Medulla oblongata (tissue), 1 donor: ENCODE results near the gene PODN.

Source experiments
- DNase-seq: peaks from one replicate; pipeline ENCODE4 v3.0.0-alpha.2; 2015; ENCODE audit errors: extremely low spot score

The PODN gene

DNA sequence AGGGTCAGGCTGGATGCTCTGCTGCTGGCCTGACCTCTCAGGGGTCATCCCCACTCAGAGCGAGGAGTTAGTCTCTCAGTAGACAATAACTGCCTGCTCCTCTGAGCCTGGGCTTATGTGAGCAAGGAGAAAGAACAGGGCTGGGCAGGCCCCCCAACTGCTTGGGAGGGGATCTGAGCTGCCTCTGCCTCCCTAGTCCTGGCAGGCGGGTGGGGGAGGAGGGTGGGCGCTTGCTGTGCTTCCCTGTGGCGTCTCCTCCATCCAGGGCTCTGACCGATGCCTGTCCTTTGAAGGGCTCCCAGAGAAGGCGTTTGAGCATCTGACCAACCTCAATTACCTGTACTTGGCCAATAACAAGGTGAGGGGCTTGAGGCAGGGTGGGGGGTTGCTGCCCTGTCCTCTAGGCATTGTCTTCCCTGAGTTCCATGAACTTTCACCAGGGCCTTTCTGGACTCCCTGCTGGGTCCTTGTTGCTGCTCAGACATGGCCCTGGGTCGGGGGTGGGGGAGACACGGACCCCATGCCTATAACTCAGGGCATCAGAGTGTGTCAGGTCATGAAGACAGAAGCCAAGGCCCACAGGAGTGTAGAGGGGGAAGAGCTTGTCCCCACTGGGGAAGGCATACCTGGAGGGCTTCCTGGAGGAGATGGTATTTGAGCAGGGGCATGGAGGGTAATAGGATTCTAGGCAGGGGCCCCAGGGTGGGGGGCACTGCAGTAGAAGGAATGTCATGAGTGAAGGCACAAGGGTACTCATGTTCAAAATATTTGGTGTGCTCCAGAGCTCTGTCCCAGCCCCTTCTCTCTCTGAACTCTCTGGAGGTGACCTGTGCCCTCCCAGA, 12.5 kb downstream of the PODN start:
- no peak for DNase-seq

DNA sequence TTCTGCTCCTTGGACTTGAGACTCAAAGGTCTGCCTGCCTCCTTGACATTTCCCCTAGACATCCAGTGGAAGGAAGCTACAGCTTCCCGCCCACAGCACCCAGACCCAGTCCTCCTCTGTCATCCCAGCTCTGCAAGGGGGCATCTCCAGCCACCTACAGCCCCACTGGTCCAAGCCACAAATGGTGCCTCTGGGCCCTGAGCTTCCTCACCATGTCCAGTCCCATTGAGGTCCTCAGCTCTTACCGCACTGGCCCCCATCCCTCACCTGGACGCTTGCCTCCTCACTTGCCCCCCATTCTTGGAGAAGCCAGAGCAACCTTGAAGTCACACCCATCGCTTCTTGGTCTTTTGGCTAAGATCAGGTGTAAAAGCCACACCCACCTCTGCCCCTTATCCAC, 13.2 kb downstream of the PODN start:
- DNase-seq = no peak

- no peak for DNase-seq
Measured at GRCh38 chr1:53075761-53076163, 13.7 kb downstream of the PODN start.

DNA sequence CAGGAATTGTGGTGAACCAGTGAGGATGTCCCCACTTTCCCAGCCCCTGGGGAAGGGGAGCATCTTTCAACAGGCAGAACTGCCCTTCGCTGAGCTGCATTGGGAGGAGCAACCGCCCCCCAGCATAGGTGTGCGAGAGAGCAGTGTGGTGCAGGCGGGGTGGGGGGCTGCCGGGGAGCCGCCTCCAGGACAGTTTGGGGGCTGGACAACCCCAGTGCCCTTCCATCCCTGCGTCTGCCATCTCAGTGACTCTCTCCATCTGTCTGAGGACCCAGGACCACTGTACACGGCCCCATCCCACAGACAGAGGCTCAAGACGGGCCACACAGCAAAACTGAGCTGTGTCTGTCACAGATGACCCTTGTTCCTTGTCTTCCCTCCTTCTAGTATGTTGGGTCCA, 14.2 kb downstream of the PODN start:
- DNase-seq = no peak

GRCh38 chr1:53076721-53077598, 14.9 kb downstream of the PODN start:
- DNase-seq = no peak

DNA sequence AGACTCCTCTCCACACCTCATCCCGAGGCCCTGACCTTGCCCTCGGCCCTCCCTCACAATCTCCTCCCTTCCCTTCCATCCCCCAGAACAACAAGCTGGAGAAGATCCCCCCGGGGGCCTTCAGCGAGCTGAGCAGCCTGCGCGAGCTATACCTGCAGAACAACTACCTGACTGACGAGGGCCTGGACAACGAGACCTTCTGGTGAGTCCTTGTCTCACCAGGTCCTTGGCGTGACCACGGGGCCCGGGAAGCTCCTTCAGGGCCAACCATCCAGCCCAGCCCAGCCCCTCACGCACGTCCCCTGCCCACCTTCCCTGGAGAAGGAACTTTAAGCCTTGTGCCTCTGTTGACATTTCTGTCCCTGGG, 15.6 kb downstream of the PODN start:
- no peak for DNase-seq

- DNase-seq = no peak
Measured at GRCh38 chr1:53078333-53079101, 16.5 kb downstream of the PODN start.

GRCh38 chr1:53079251-53079650, 17.2 kb downstream of the PODN start:
- no peak for DNase-seq

- DNase-seq = no peak
Measured at GRCh38 chr1:53080041-53080440, 18.0 kb downstream of the PODN start.

DNA sequence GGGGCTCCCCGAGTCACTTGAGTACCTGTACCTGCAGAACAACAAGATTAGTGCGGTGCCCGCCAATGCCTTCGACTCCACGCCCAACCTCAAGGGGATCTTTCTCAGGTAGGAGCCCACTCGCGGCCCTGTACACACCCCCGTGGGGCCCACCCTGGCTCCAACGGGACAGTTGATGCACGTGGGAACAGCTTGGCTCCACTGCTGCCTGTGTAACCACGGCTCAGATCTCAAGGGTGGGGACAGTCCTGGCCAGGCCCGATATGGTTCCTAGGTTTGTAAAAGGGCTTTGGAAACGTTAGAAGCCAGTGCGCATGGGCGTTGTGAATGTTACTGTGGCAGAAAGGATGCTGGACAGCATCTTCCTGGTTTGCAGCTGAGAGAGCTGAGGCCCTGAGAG, 18.8 kb downstream of the PODN start:
- DNase-seq = no peak

DNA sequence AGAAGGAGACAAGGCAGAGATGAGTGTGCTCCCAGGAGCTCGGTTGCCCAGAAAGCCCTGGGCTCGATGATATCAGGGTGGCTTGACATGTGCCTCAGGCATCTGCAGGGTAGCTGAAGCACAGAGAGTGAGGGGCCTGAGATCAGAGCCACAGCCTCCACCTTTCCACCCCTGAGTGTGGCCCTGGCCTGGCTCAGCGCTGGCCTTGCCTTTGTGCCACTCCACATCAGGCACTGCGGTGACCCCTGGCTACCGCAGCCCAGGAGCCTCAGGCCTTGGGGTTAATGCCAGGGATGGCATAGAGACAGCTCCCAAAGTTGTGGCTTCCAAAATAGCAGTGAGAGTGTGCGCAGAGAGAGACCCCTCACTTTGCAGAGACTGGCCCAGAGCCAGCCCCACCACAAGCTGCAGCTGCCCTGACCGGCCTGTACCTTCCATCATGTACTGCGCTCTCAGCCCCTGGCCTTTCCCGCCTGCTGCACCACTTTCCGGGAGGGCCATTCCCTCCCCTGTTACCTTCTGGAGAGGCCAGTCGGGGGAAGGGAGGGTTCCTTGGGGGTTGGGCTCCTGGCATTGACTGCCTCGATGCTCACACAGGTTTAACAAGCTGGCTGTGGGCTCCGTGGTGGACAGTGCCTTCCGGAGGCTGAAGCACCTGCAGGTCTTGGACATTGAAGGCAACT, 19.5 kb downstream of the PODN start:
- DNase-seq = no peak

DNA sequence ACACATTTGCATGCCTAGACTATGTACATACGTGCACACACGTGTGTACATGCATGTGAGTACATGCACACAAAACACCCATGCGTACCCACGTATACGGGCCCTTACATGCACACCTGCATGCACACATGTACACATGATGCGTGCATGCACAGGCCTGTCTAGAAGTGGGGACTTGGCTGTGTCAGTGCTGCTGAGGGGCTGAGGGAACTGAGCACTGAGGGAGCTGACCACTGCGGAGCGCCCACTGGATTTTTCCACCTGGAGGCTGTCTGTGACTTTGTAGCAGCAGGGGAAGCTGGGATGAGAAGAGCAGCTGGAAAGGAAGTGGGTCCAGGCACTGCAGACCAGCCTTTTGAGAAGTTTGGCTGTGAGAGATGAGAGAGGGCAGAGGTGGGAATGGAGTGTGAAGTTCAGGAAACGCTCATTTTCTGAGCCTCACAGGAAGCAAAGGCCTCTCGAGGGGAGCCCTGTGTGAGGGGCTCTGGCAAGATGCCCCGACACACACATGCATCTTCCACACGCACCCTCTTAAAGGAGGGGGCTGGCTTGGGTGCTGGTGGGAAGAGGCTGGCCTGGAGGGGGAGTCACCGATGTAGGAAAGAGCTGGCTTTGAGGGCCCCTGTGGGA, 20.9 kb downstream of the PODN start:
- no peak for DNase-seq

DNA sequence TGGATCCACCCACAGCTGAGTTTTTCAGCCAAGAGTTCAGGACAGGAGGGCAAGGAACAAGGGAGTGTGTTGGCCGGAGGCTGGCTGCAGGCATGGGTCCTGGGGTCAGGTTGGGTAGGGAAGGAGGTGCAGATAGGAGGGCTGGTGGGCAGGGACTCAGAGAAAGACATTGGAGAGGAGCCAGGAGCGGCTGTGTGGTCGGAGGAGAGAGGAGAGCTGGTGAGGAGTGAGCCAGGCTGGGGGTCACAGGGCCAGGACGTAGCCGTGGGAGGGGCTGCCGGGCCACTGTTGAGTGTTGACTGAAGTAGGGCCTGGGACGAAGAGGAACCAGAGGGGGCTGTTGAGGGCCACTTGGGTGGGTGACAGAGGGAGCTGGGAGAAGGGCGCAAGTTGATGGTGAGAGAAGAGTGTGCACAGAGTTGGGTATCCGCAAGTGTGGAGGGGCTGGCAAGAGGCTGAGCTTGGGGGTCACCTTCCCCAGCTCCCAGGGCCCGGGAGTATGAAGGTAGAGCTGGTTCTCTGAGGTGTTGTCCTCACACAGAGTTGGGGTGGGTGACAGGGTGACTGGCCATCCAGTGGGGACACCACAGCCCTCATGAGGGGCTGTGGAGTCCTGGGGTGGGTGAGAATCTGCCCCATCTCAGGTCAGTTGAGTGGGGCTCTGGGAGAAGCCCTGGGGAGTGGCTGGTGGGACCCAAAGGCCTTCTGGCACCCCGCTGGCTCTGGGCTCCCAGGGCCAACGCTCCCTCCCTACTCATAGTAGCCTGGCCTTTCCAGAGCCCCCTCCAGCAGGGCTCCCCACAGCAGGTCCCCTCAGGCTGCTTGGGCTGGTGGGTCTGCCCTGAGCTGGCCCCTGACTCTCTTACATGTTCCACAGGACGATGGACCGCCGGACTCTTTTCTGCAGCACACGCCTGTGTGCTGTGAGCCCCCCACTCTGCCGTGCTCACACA, 21.9 kb downstream of the PODN start:
- DNase-seq = no peak

- no peak for DNase-seq
Measured at GRCh38 chr1:53084589-53084971, 22.6 kb downstream of the PODN start.

DNA sequence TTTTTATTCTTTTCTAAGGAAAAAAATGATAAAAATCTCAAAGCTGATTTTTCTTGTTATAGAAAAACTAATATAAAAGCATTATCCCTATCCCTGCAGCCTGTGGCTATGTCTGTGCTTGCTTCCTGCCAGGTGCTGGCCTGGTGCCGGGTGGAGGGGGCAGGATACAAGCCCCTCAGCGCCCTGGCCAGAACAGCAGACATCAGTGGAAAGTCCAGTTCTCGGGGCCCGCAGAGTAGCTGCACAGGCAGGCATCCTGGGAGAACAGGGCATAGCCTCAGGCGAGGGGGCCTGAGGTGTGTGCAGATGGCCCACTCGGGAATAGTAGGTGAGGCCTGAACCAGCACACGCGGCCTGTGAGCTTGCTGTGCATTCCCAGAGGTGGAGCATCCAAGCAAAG, 23.4 kb downstream of the PODN start:
- no peak for DNase-seq

DNA sequence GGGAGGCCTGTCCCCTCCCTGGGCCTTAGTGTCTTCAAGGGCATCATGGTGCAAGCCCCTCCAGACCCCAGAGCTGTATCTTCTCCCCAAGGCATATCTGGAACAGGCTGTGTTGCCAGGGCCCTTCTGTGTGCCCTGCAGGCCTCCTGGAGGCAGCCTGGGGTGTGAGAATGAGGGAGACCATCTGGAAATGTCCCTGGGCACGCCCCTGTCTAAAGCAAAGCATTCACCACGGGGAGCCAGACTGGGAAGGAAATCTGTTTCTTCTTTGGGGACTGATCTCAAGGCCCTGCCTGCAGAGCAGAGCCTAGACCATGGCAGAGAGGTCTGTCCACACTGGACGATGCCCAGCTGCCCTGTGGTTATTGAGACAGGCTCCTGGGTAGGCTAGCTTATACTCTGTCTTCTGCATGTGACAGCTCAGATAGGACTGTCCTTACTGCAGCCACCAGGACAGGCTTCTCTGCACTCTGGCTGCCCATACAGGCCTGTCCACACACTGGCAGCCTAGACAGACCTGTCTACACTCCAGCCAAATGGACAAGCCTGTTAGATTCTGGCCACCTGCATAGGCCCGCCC, 24.6 kb downstream of the PODN start:
- DNase-seq = no peak

- DNase-seq = no peak
Measured at GRCh38 chr1:53087332-53088285, 25.6 kb downstream of the PODN start.

GRCh38 chr1:53088616-53089300, 26.7 kb downstream of the PODN start:
- no peak for DNase-seq
